Activated naive CD4-positive, alpha-beta T cell treated with anti-CD3 and anti-CD28 coated beads, Interleukin-2, amount 10 ng/mL, durations not matched to agents 5 hours and 36 hours (primary cell): ENCODE results near the gene CTNND1. TPM values are rescaled to one million over a fixed set of nuclear protein-coding genes. Genes with fewer than 3 reads are reported as not detected.

Experiments used
- total RNA-seq, 2 experiments: library from RNA; stranded (reverse); gene quantifications; one replicate each; pipeline ENCODE4 v1.2.3, GENCODE V29; 2021

The CTNND1 gene
- total RNA-seq, result 1 to 10 TPM; 4.7 to 5.0 TPM

DNA sequence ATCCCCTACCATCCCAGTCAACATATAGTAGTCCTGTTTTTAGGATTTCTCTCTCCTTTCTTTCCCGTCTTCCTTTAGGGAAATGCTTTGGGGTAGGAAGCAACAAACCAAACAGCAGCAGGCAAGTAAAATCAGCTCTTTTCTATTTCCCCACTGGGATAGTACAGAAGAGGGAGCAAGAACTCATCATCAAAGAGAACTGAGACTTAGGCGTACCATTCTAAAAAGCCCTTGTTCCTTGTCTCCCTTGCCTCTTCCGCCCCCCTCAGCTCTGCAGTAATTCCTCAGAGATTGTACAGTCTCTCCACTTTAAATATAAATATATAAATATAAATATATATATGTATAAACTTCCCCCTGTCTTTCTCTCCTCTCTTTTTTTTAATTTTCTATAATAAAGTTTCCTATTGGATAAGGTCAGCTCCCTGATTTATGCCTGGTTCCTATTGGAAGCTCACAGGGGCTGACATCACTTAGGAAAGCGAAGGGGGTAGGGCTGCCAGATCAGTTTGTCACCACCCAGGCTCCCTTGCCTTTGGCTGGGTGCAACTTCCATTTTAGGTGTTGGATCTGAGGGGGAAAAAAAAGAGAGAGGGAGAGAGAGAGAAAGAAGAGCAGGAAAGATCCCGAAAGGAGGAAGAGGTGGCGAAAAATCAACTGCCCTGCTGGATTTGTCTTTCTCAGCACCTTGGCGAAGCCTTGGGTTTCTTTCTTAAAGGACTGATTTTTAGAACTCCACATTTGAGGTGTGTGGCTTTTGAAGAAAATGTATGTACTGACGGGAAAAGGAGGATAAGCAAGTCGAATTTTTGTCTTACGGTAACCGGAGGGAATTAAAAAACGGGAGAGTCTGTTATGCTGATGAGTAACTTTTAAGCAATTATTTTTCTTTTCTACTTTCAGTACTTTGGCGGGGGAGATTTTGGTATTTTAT is at the start of gene CTNND1:
Gene CTNND1 (plus strand): TSS at position 502 of the 934 bp plus-strand sequence. CDS start 29,677 bp downstream, outside the sequence.

GRCh38 chr11:57712256-57713150 is 49.1 kb upstream of the CTNND1 start, which contains the start of gene TMX2:
TMX2 (plus strand) TSS chr11:57712593; CDS start chr11:57712619, 26 bp downstream.

GRCh38 chr11:57741132-57742086 is 20.2 kb upstream of the CTNND1 start, which contains the start of gene SELENOH:
SELENOH (plus strand) TSS chr11:57741491; CDS start chr11:57741596, 105 bp downstream.

DNA sequence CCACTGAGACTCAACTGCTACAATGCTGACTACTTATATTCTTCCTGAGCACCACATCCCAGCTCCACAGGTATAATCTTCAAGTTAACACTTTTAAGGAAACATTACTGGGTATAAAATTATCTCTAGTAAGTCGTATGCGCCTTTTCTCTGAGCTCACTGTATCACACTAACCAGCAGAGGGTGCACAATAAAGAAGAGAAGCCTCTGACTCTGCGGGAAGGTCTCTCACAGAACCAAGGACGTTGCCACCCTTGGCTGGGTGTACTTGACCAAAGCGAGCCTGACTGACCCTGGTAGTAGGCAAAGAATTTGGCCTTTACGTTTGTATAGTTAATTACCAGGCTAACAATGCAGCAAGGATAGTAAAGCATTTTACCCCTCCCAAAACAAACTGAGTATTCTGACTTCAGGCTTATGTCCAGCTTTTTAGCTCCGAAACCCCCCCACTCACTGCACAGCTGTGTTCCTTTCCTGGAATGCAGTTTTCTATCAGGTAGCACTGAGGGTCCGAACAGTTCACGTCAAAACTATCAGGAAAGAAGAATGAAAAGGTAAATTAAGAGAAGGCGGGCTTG is 9.8 kb upstream of the CTNND1 start, which contains the start of gene BTBD18:
Gene BTBD18 (minus strand): TSS at position 144 of the 578 bp plus-strand sequence. CDS start 631 bp downstream, outside the sequence.

Other genes starting within 250 kb of the CTNND1 start
- gene SLC43A1, start 246.1 kb upstream of the CTNND1 start, total RNA-seq, result 10 to 100 TPM; 29.8 to 31.1 TPM
- gene TIMM10, start 231.0 kb upstream of the CTNND1 start, total RNA-seq, result 10 to 100 TPM; 58.0 to 62.5 TPM
- not detected for gene SMTNL1, start 224.2 kb upstream of the CTNND1 start, total RNA-seq
- 100 to 1,000 TPM; 199 to 202 TPM for gene UBE2L6, start 194.1 kb upstream of the CTNND1 start, total RNA-seq
- gene SERPING1, start 164.1 kb upstream of the CTNND1 start, total RNA-seq, result not detected
- gene YPEL4, start 111.9 kb upstream of the CTNND1 start, total RNA-seq, result 1 to 10 TPM in 1 of 2 experiments, under 1 TPM in 1; 0.86 to 1.3 TPM
- gene CLP1, start 104.0 kb upstream of the CTNND1 start, total RNA-seq, result 10 to 100 TPM; 15.7 to 15.8 TPM
- 10 to 100 TPM; 73.2 to 74.8 TPM for gene ZDHHC5, start 93.7 kb upstream of the CTNND1 start, total RNA-seq
- gene MED19, start 49.6 kb upstream of the CTNND1 start, total RNA-seq, result 10 to 100 TPM; 13.4 to 14.2 TPM
- 10 to 100 TPM; 50.5 to 50.7 TPM for gene TMX2, start 49.2 kb upstream of the CTNND1 start, total RNA-seq
- 100 to 1,000 TPM; 221 to 246 TPM for gene SELENOH, start 20.3 kb upstream of the CTNND1 start, total RNA-seq
- not detected for gene BTBD18, start 10.0 kb upstream of the CTNND1 start, total RNA-seq